Mucosa of descending colon (tissue), 3 donors: ENCODE measurements around the gene DSCAM. TPM values are rescaled to one million over a fixed set of nuclear protein-coding genes. Genes with fewer than 3 reads are reported as not detected.

Experiments used
- ATAC-seq: fragments of 200-7000 bp; cut with Tn5 transposase; one replicate; pipeline ENCODE4 v1.9.1; 2020; ENCODE audit warnings: mild to moderate bottlenecking, moderate library complexity
- DNase-seq, 3 donors: peaks; one replicate each; pipeline ENCODE4 v3.0.0-alpha.2; 2020
- H3K36me3 ChIP-seq: fragments of 200-600 bp; one replicate; pipeline ENCODE4 v1.8.0; 2021; ENCODE audit warnings: low read depth, mild to moderate bottlenecking
- H3K4me1 ChIP-seq: fragments of 200-600 bp; one replicate; pipeline ENCODE4 v1.8.0; 2021; ENCODE audit warnings: low read depth, mild to moderate bottlenecking
- H3K4me3 ChIP-seq: fragments of 200-600 bp; one replicate; pipeline ENCODE4 v1.8.0; 2021; ENCODE audit warnings: mild to moderate bottlenecking
- H3K9me3 ChIP-seq: fragments of 200-600 bp; one replicate; pipeline ENCODE4 v1.8.0; 2021; ENCODE audit warnings: mild to moderate bottlenecking
- intact Hi-C, 2 donors: fragments of 100-400 bp; cut with DNase I in 1 of 2; cut with micrococcal nuclease in 1 of 2; formaldehyde crosslinking; loops; one replicate each; pipeline versions ENCODE4 v1.11.0 to v1.11.1; 2022; cut with DNase I, micrococcal nuclease
- total RNA-seq, 3 donors: library from RNA; stranded (reverse); fragmentation: NEBNext Ultra II Directional in 2 of 3; extraction: Animal tissue kit (Norgen Biotek cat#: 25700) in 2 of 3; gene quantifications; one replicate each; pipeline versions ENCODE4 v1.2.1 to v1.2.4, GENCODE V29; 2021 to 2023
- TF ChIP-seq, protein P1 (sequence below): fragments of 200-600 bp; IDR thresholded peaks from one replicate; pipeline ENCODE4 v1.8.0; 2022; ENCODE audit warnings: antibody characterized with exemption, mild to moderate bottlenecking
- donor health status: DM: no; HTN: no; CAD: no; lungs with moderate emphysema.
- donor health status: DM: no; HTN: no; CAD: no.
- donor health status: DM: no; HTN: yes; CAD: no.

Gene DSCAM
- total RNA-seq, 3 donors from 2014 or later: 0.35 TPM; not detected in 2

DNA sequence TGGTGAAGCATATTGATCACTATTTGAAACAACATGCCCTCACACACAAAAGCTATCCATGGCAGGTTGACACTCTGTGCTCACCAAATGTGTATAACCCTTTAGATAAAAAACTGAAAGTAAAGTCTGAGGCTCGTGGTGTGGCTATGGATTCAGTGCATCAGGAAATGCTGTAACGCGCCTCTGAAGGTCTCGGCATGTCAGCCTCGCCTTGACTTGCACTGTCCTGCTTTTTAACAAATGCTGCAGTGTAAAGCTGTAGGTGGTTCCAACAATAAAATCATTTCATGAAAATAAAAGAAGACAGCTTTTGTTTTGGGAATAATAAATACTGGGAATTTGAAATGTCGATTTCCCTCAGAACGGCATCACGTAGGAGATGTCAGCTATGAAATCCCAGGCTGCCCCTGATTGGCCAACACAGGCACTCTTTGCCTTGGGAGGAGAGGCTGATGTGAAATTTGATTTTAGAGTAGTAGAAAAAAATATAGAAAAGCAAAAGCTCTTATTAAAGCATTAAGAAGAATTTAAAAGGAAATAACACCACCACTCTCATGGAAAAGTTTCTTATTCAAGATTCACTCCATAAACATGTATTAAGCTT, 168.2 kb downstream of the DSCAM start:
- intact Hi-C loops: no loop called here
- Histone ChIP-seq H3K9me3 (no peaks in the 10 kb centered on the region), H3K4me3 (no peak overlapping the region), H3K36me3 (no peaks in the 10 kb centered on the region), H3K4me1 (no peaks in the 10 kb centered on the region)
- TF ChIP-seq, protein P1, sequence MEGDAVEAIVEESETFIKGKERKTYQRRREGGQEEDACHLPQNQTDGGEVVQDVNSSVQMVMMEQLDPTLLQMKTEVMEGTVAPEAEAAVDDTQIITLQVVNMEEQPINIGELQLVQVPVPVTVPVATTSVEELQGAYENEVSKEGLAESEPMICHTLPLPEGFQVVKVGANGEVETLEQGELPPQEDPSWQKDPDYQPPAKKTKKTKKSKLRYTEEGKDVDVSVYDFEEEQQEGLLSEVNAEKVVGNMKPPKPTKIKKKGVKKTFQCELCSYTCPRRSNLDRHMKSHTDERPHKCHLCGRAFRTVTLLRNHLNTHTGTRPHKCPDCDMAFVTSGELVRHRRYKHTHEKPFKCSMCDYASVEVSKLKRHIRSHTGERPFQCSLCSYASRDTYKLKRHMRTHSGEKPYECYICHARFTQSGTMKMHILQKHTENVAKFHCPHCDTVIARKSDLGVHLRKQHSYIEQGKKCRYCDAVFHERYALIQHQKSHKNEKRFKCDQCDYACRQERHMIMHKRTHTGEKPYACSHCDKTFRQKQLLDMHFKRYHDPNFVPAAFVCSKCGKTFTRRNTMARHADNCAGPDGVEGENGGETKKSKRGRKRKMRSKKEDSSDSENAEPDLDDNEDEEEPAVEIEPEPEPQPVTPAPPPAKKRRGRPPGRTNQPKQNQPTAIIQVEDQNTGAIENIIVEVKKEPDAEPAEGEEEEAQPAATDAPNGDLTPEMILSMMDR: no peak
- DNase-seq (no peak), ATAC-seq (no peak)

DNA sequence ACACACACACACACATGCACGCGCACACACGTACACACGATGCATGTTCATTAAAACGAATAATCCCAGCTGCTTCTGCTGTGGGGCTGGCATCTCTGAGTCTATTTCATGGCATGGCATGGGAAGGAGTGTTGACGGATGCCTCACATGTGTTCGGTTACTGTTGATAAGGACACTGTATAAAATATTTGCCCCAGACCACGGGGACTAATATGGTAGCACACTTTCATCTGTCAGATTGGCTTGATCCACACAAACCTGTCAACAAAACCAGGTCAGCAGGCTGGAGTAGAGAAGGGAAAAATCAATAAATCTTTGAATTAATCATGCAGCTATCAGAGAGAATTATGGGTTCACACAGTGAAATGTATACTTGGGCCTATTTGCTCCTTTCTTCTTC, 171.9 kb downstream of the DSCAM start:
- ATAC-seq (no peak), DNase-seq (no peak)
- TF ChIP-seq, protein P1: no peak
- Histone ChIP-seq H3K4me1 (no peaks in the 10 kb centered on the region), H3K4me3 (no peak overlapping the region), H3K9me3 (no peaks in the 10 kb centered on the region), H3K36me3 (no peaks in the 10 kb centered on the region)
- intact Hi-C loops: no loop called here

DNA sequence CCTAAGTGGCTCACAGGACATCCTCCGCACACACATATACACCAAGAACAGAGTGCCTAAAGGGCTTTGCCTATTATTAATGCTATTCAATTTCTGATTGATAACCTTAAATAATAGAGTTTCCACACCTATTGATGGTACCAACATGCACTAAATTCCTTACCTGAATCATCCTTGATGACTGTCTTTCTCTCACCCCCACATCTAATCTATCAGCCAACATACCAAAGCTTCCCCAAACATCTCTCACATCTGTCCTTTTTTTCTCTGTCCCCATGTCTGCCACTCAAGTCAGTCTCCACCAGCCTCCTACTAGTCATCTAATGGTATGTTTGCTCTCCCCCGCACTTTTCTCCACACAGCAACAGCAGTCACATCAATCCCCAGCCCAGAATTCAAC, 174.4 kb downstream of the DSCAM start:
- no peak for DNase-seq
- H3K4me1 ChIP-seq: no peaks in the 10 kb centered on the region
- ATAC-seq: no peak
- TF ChIP-seq, protein P1: no peak
- H3K36me3 ChIP-seq: no peaks in the 10 kb centered on the region
- no peaks in the 10 kb centered on the region for H3K9me3 ChIP-seq
- H3K4me3 ChIP-seq: no peak overlapping the region
- intact Hi-C loops: no loop called here

DNA sequence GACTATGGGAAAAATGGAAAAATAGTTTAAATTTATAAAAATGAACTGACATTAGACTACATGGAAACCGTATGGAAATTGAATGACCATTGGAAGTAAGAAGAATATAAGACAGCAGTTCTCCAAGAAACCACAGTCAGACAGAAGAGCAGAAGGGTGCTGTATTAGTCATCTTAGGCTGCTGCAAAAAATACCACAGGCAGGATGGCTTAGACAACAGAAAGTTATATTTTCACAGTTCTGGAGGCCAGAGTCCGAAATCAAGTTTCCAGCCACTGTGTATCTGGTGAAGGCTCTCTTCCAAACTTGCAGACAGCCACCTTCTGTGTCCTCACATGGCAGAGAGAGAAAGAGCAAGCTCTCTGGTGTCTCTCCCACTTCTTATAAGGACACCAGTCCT, 175.2 kb downstream of the DSCAM start:
- H3K36me3 ChIP-seq: no peaks in the 10 kb centered on the region
- ATAC-seq (no peak), DNase-seq (no peak)
- intact Hi-C loops: no loop called here
- no peaks in the 10 kb centered on the region for H3K4me1 ChIP-seq
- no peaks in the 10 kb centered on the region for H3K9me3 ChIP-seq
- H3K4me3 ChIP-seq: no peak overlapping the region
- TF ChIP-seq, protein P1: no peak

DNA sequence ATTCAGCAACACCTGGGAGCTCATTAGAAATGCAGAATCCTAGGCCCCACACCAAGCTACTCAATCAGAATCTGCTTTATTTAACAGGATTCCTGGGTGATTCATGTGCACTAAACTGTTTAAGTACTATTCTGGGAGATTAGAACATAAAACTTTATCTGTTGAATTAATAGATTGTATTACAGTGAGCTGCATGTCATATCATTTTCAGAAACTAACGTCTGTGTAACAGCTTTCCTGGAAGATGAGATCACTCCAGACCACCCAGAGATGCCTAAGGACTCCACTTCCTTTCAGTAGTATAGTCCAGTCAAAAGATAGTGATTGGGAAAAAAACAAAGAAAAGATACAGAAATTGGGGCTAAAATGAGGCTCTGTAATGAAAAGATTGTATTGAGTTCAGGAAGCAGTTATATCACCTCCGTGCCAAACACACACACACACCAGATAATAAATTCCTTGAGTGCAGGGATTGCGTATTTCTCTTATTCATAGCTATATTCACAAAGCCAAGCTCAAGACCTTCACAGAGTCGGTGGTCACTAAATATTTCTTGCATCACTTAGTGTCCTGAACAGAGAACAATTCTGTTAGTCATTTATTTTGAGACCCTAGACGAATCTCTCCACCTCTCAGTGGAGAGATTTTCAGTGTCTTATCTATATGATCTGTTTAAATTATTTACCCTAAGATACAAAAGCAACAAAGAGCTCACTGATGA, 178.2 kb downstream of the DSCAM start:
- no peaks in the 10 kb centered on the region for H3K36me3 ChIP-seq
- no peaks in the 10 kb centered on the region for H3K9me3 ChIP-seq
- no peaks in the 10 kb centered on the region for H3K4me1 ChIP-seq
- no peak overlapping the region for H3K4me3 ChIP-seq
- ATAC-seq: no peak
- TF ChIP-seq, protein P1: no peak
- DNase-seq: no peak
- intact Hi-C loops: no loop called here
